DOHH2 (cell line): Measurements from ENCODE around the gene KIF1C.

Experiments
- H3F3A ChIP-seq: fragments of 200-600 bp; sonication (generic), shearing (Covaris generic); 2 replicates; pipeline ENCODE4 v1.6.0; 2016; ENCODE audit warnings: antibody characterized with exemption, mild to moderate bottlenecking; ENCODE audit not compliant: control insufficient read depth, insufficient read depth
- H3K27ac ChIP-seq: fragments of 200-600 bp; sonication (generic); 2 replicates; pipeline ENCODE4 v1.5.1; 2014; ENCODE audit warnings: low read depth, mild to moderate bottlenecking, low read length, moderate library complexity
- H3K27me3 ChIP-seq: fragments of 200-600 bp; sonication (generic); 2 replicates; pipeline ENCODE4 v1.6.1; 2014; ENCODE audit warnings: mild to moderate bottlenecking, low read length, mixed read lengths; ENCODE audit not compliant: control insufficient read depth
- H3K36me3 ChIP-seq: fragments of 200-600 bp; sonication (generic); 2 replicates; pipeline ENCODE4 v1.6.1; 2014; ENCODE audit warnings: mild to moderate bottlenecking, low read length, moderate library complexity, mixed read lengths; ENCODE audit not compliant: control insufficient read depth
- H3K4me1 ChIP-seq: fragments of 200-600 bp; sonication (generic); 2 replicates; pipeline ENCODE4 v1.6.1; 2014; ENCODE audit warnings: mild to moderate bottlenecking, low read length, mixed read lengths; ENCODE audit not compliant: control insufficient read depth
- H3K4me2 ChIP-seq: fragments of 200-600 bp; sonication (generic); 2 replicates; pipeline ENCODE4 v1.6.0; 2014; ENCODE audit warnings: mild to moderate bottlenecking, low read length, moderate library complexity
- H3K4me3 ChIP-seq: fragments of 200-600 bp; sonication (generic); 2 replicates; pipeline ENCODE4 v1.5.1; 2014; ENCODE audit warnings: mild to moderate bottlenecking, low read length, mixed read lengths
- H3K79me2 ChIP-seq: fragments of 200-600 bp; sonication (generic); 2 replicates; pipeline ENCODE4 v1.6.1; 2014; ENCODE audit warnings: mild to moderate bottlenecking, low read length, mixed read lengths; ENCODE audit not compliant: control insufficient read depth
- H3K9me2 ChIP-seq: fragments of 200-600 bp; sonication (generic); replicated peaks from 2 replicates; pipeline ENCODE4 v1.6.1; 2014; ENCODE audit warnings: mild to moderate bottlenecking, low read length, mixed read lengths; ENCODE audit not compliant: control insufficient read depth
- H3K9me3 ChIP-seq: fragments of 200-600 bp; sonication (generic); 2 replicates; pipeline ENCODE4 v1.6.1; 2014; ENCODE audit warnings: antibody characterized with exemption, low read length, mixed read lengths; ENCODE audit not compliant: control insufficient read depth, insufficient read depth
- H4K20me1 ChIP-seq: fragments of 200-600 bp; sonication (generic); 2 replicates; pipeline ENCODE4 v1.6.0; 2014; ENCODE audit warnings: low read depth, mild to moderate bottlenecking, antibody characterized with exemption, low read length, moderate library complexity; ENCODE audit not compliant: control insufficient read depth, insufficient read depth
- EZH2phosphoT487 ChIP-seq: fragments of 200-600 bp; sonication (generic); IDR thresholded peaks from 2 replicates; pipeline ENCODE4 v1.6.1; 2017; ENCODE audit warnings: borderline replicate concordance, mild to moderate bottlenecking, antibody characterized with exemption, low read length, moderate library complexity, mixed read lengths
- TF ChIP-seq, protein P1 (sequence below): fragments of 200-600 bp; sonication (generic); IDR thresholded peaks from one replicate; pipeline ENCODE4 v1.5.1; 2014; ENCODE audit warnings: antibody characterized with exemption, mild to moderate bottlenecking, low read depth, low read length; ENCODE audit not compliant: poor library complexity, severe bottlenecking

Gene KIF1C

GRCh38 chr17:4949321-4950074, 48.3 kb upstream of the KIF1C start:
- H3K79me2 ChIP-seq, result peaks cover 49% of the 10 kb centered on the region
- H3K27ac ChIP-seq, result peak overlapping the region; percentile 99
- H3K27me3 ChIP-seq, result no peaks in the 10 kb centered on the region
- peak overlapping the region; percentile 94 for H3K4me2 ChIP-seq
- TF ChIP-seq, protein P1, sequence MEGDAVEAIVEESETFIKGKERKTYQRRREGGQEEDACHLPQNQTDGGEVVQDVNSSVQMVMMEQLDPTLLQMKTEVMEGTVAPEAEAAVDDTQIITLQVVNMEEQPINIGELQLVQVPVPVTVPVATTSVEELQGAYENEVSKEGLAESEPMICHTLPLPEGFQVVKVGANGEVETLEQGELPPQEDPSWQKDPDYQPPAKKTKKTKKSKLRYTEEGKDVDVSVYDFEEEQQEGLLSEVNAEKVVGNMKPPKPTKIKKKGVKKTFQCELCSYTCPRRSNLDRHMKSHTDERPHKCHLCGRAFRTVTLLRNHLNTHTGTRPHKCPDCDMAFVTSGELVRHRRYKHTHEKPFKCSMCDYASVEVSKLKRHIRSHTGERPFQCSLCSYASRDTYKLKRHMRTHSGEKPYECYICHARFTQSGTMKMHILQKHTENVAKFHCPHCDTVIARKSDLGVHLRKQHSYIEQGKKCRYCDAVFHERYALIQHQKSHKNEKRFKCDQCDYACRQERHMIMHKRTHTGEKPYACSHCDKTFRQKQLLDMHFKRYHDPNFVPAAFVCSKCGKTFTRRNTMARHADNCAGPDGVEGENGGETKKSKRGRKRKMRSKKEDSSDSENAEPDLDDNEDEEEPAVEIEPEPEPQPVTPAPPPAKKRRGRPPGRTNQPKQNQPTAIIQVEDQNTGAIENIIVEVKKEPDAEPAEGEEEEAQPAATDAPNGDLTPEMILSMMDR, result no peak
- TF ChIP-seq EZH2phosphoT487, result no peak
- no peaks in the 10 kb centered on the region for H3K9me3 ChIP-seq
- H3K4me3 ChIP-seq, result peak overlapping the region; percentile 93
- peaks cover 40% of the 10 kb centered on the region for H3K36me3 ChIP-seq
- H3F3A ChIP-seq, result peaks cover 37% of the 10 kb centered on the region
- H4K20me1 ChIP-seq, result peaks cover 13% of the 10 kb centered on the region; the same call in 1 of the 2 replicates
- peaks cover 46% of the 10 kb centered on the region for H3K4me1 ChIP-seq
- no peaks in the 10 kb centered on the region for H3K9me2 ChIP-seq

- Histone ChIP-seq H4K20me1 (peaks cover 12% of the 10 kb centered on the region; the same call in 1 of the 2 replicates), H3K79me2 (peaks cover 42% of the 10 kb centered on the region), H3K36me3 (peaks cover 33% of the 10 kb centered on the region), H3K9me2 (no peaks in the 10 kb centered on the region), H3F3A (peaks cover 30% of the 10 kb centered on the region), H3K27ac (peak overlapping the region; percentile 99), H3K4me1 (peaks cover 39% of the 10 kb centered on the region), H3K4me3 (peak overlapping the region; percentile 93), H3K9me3 (no peaks in the 10 kb centered on the region), H3K27me3 (no peaks in the 10 kb centered on the region), H3K4me2 (peak overlapping the region; percentile 94)
- TF ChIP-seq EZH2phosphoT487, result no peak
- TF ChIP-seq, protein P1, result no peak
These were observed 47.5 kb upstream of the KIF1C start for GRCh38 chr17:4950075-4950745.

DNA sequence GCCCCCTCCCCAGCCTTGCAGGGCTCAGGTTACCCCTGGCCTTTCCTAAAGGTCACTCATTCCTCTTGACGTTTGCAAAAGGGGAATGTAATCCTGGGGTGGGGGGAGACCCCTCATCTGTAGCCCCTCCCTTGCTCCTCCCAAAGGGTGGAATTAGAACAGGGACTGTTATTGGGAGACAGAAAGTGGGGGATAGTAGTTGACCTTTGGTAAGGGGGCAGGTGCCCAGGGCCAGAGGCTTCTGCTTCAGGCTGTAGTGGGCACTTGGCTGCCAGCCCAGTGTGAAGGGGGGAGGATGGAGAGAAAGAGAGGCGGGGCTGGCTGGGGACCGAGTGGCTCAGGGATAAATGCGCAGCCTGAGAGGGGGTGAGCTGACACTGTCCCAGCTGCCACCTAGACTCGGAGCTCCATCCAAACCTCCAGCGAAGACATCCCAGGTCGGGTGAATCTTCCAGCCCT, 47.0 kb upstream of the KIF1C start, which contains the start of gene ENO3:
ENO3 (plus strand) TSS at position 374 of the 459 bp plus-strand sequence. CDS start 711 bp downstream, outside the sequence.
- peak within 1 kb of the TSS; percentile 99 for H3K27ac ChIP-seq
- H3K79me2 ChIP-seq, result peaks cover 37% of the 10 kb centered on the region
- peaks cover 33% of the 10 kb centered on the region for H3K4me1 ChIP-seq
- H3K4me2 ChIP-seq, result peak within 1 kb of the TSS; percentile 94
- peak within 1 kb of the TSS; percentile 93 for H3K4me3 ChIP-seq
- peaks cover 24% of the 10 kb centered on the region for H3F3A ChIP-seq
- H3K36me3 ChIP-seq, result peaks cover 27% of the 10 kb centered on the region
- no peaks in the 10 kb centered on the region for H3K9me2 ChIP-seq
- H4K20me1 ChIP-seq, result peaks cover 7% of the 10 kb centered on the region; the same call in 1 of the 2 replicates
- no peak for TF ChIP-seq EZH2phosphoT487
- TF ChIP-seq, protein P1, result no peak
- no peaks in the 10 kb centered on the region for H3K27me3 ChIP-seq
- H3K9me3 ChIP-seq, result no peaks in the 10 kb centered on the region
